HG02763 (cell line): ENCODE data around the gene GSTCD.
"Not testable (repeated sequence)": the region's sequence is repeated elsewhere in the genome, so short reads cannot be mapped to it uniquely, and the experiment has no call there.

Experiments
- ATAC-seq: cut with Tn5 transposase; IDR thresholded peaks from one replicate; pipeline ENCODE4 v1.9.1; 2021; ENCODE audit warnings: mild to moderate bottlenecking, moderate library complexity; ENCODE audit not compliant: unreplicated experiment

The GSTCD gene

GRCh38 chr4:105797225-105797624 lies 88.6 kb downstream of the GSTCD start:
- no peak for ATAC-seq

DNA sequence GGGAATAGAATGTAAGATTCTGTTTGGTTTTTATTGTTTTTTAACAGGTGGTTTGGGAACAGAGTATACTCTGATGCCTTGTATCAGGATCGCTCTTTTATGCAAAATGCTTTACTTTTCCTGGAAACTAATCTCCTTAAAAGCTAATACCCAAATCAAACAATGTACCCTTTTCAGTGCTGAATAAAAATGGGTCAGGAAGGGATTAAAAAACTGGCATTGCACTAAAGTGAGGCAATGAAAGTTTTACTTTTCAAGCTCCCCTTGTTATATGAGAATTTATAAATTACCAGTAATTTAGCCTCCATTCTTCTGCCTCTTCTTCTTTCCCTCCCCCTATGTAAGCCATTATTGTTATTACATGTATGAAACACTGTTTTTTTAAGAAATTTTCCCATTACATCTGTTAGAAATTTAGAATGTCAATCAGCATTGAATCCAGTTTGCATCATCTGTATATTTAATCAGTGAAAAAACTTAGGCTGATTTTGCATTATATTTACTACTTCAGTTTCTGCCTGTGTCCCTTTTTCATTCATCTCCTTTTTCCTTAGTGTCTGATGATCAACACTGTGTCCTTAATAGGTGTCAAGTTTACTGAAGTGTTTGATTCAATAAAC lies 97.0 kb downstream of the GSTCD start:
- ATAC-seq: no peak

DNA sequence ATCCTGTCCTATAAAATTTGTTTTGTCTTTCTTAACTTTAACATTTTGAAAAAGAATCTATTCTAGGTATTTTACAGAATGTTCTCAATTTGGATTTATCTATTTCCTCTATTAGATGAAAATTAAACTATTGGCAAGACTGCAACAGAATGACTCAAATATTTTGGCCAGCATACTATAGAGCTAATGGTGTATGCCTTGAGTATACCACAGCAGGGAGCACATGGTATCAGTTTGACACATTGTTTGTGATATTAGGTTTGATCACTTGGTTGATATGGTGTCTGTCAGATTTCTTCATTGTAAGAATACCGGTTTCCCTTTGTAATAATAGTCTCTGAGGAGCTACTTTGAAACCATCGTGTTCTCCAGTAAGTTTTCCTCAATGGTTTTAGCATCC lies 98.9 kb downstream of the GSTCD start:
- ATAC-seq: no peak

DNA sequence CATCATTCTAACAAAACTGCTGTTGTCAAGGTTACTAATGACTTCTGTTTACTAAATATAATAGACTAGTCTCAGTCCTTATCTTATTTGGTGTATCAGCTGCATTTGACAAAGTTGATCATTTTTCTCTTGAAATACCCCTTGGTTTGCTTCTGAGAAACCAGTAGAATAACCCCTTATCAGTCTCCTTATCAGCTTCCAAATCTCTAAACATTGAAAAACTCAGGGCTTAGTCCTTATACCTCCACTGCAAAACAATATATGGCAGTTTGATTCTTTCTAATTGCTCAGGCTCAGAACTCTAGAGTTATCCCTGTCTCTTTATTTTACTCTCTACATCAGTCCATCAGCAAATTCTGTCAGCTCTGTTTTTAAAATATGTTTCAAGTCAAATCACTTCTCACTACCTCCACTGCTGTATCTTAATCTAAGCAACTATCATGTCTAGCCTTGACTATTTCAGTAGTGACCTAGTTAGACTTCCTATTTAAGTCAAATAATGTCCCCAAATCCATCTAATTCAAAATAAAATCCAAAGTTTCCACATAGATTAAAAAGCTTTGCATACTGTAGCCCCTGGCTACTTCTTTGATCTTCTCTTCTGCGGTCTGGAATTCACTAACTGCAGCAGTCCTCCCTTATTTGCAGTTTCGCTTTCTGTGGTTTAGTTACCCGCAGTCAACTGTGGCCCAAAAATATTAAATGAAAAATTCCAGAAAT lies 99.6 kb downstream of the GSTCD start:
- ATAC-seq: no peak

DNA sequence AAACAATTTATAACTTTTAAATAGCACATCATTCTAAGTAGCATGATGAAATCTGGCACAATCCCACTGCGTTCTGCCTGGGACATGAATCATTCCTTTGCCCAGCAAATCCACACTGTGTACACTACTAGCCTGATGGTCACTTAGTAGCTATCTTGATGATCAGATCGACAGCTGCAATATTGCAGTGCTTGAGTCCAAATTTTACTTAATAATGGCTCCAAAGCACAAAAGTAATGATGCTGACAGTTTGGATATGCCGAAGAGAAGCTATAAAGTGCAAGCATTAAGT lies 100.1 kb downstream of the GSTCD start:
- no peak for ATAC-seq

- no peak for ATAC-seq
These were observed 107.1 kb downstream of the GSTCD start for GRCh38 chr4:105815701-105816100.

GRCh38 chr4:105822061-105822460 lies 113.5 kb downstream of the GSTCD start:
- no peak for ATAC-seq

DNA sequence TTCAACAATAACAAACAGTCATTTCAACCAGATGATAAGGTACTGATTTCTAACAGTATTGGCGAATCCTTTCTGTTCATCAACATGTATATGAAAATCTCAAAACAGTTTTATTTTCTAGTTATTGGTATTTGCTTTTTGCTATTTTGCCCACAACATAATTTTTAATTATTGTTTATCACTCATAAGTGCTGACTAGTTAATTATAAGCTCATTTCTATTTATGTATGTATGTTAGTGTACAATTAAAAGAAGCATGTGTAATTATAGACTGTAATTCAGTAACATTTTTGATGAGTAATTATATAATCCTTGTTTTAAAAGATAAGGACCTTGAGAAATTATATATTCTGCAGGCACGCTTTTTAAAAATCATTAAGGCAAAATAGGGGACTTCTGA lies 119.5 kb downstream of the GSTCD start:
- ATAC-seq: no peak

GRCh38 chr4:105831189-105831588 lies 122.6 kb downstream of the GSTCD start:
- ATAC-seq: no peak

GRCh38 chr4:105835177-105835576 lies 126.6 kb downstream of the GSTCD start:
- ATAC-seq: no peak

- no peak for ATAC-seq
These were observed 128.0 kb downstream of the GSTCD start for GRCh38 chr4:105836537-105836936.

GRCh38 chr4:105837037-105837436 lies 128.5 kb downstream of the GSTCD start:
- ATAC-seq: no peak

DNA sequence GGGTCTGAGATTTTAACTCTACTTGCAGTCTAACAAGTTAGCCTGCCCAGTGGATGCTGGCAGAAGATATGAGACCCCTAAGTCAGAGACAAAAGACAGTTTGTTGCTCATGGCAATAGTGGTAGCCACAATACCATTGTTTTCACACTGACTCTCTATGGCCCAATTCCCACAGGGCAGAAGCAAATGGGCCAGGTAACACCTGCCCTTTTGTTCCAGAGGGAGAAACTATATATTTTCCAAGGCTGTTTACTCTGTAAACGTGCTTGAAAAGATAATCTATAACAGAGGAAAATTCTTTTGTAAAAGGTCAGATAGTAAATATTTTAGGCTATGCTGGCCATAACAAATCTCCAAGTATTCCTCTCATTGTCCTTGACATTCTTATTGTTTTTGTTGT lies 129.5 kb downstream of the GSTCD start:
- ATAC-seq: no peak

DNA sequence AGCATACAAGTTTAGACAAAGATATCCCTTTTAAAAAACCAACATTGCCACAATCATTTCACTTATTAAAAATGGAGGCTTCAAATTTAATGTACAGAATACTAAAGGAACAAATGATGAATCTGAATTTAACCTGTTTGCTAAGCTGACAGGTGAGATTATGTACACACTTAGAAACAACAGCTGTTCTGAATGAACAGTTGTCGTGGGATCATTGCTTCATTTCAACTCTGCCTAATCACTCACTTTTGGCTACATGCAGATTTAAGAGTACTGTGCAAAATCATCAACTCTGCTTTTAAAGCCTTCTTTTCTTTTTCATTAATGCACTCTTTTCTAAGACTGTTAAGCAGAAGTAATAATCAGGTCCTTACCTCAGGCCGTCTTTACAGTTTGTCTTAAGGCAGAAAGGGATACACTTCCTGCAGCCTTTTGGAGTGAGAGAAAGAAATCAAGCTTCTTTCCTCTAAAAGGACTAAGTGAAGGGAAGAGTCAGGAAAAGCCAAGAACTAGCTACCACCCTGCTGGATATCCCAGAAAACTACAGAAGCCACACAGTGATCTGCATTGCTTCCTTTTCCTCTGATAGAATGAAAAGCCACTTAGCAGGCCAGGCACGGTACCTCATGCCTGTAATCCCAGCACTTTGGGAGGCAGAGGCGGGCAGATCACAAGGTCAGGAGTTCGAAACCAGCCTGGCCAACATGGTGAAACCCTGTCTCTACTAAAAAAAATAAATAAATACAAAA lies 132.0 kb downstream of the GSTCD start:
- ATAC-seq: no peak

- ATAC-seq: no peak
These were observed 135.4 kb downstream of the GSTCD start for GRCh38 chr4:105843941-105844340.

DNA sequence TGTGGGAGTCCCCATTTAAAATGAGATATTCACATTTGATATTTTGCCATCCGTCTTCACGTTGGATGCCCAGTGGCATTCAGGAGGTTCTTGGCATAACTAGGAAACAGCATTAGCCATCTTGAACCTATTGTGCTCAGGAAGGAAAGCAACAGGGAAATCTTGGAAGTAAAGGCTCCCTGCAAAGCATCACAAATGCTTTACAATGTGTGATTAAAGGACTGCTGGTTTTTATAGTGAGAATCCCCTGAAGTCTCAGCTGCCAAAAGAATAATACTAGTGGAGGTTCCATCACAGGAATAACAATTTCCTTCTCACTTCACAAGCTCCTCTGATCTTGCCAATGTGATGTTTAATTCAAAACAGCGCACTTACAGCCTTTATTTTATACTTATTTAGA lies 137.0 kb downstream of the GSTCD start:
- ATAC-seq: no peak

GRCh38 chr4:105848359-105848758 lies 139.8 kb downstream of the GSTCD start:
- ATAC-seq: not testable (repeated sequence)

- ATAC-seq: no peak
These were observed 142.6 kb downstream of the GSTCD start for GRCh38 chr4:105851196-105851595.

GRCh38 chr4:105852230-105852629 lies 143.6 kb downstream of the GSTCD start:
- not testable (repeated sequence) for ATAC-seq

DNA sequence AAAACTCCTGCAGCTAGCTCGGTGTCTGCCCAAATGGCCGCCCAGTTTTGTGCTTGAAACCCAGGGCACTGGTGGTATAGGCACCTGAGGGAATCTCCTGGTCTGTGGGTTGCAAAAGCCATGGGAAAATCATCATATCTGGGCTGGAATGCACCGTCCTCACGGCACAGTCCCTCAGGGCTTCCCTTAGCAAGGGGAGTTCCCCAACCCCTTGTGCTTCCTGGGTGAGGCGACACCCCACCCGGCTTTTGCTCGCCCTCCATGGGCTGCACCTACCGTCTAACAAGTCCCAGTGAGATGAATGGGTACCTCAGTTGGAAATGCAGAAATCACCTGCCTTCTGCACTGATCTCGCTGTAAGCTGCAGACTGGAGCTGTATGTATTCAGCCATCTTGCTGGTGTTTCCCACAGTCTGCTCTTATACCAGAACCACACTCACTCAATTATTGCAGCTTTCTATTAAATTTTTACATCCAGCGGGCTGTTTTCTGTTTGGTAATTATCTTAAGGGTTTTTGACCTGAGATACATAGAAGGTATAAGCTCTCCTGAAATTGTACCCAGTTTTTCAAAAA lies 150.0 kb downstream of the GSTCD start:
- ATAC-seq: no peak

DNA sequence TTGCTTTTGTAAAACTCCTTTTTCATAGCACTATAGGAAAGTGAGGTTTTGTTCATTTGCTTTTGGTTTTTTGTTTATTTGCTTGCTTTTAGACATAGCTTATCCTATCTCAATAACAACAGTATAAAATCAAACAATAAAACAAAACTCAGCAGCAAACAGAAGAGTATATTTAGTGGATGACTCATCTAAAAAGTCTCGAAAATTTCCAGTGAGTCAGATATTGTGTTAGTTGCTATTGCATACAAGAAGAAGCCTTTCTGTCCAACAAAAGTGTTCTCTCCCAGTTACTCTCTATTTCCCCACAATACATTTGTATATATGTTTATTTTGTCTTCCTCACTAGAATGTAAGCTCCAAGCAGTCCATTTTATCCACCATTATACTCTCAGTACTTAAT lies 150.6 kb downstream of the GSTCD start:
- no peak for ATAC-seq

- no peak for ATAC-seq
These were observed 162.4 kb downstream of the GSTCD start for GRCh38 chr4:105870963-105871362.
